Measurements from ENCODE around the gene LBX2. TPM values are rescaled to one million over a fixed set of nuclear protein-coding genes. Genes with fewer than 3 reads are reported as not detected.

Gene LBX2
- total and polyA plus RNA-seq, 9 of the 15 experiments (the other 6 are each of a cell fraction or from before 2014, with no cell fraction given) = 0.39 to 6.2 (median 1.8) TPM; not detected in 1

- TF ChIP-seq, protein P1, sequence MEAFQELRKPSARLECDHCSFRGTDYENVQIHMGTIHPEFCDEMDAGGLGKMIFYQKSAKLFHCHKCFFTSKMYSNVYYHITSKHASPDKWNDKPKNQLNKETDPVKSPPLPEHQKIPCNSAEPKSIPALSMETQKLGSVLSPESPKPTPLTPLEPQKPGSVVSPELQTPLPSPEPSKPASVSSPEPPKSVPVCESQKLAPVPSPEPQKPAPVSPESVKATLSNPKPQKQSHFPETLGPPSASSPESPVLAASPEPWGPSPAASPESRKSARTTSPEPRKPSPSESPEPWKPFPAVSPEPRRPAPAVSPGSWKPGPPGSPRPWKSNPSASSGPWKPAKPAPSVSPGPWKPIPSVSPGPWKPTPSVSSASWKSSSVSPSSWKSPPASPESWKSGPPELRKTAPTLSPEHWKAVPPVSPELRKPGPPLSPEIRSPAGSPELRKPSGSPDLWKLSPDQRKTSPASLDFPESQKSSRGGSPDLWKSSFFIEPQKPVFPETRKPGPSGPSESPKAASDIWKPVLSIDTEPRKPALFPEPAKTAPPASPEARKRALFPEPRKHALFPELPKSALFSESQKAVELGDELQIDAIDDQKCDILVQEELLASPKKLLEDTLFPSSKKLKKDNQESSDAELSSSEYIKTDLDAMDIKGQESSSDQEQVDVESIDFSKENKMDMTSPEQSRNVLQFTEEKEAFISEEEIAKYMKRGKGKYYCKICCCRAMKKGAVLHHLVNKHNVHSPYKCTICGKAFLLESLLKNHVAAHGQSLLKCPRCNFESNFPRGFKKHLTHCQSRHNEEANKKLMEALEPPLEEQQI (IDR thresholded peaks at IDR 0.05) = no peak
- TF ChIP-seq RAD51 (IDR thresholded peaks at IDR 0.05; ENCODE audit: borderline replicate concordance, low read depth) (no peak), EGR1 (conservative IDR thresholded peaks at IDR 0.05) (0 out of 2 replicates have a peak, but pooled peaks have one; percentile 9), EP300 (IDR thresholded peaks at IDR 0.05; ENCODE audit: low read length) (no peak), LEF1 (IDR thresholded peaks at IDR 0.05) (no peak), BHLHE40 (IDR thresholded peaks at IDR 0.05; ENCODE audit: low read length) (0 out of 2 replicates have a peak, but pooled peaks have one; percentile 5), ATF6 (CRISPR knock-in tag; IDR thresholded peaks at IDR 0.05) (0 out of 2 replicates have a peak, but pooled peaks have one; percentile 43), ATF1 (CRISPR knock-in tag; IDR thresholded peaks at IDR 0.05) (no peak), ATF1 (tag; IDR thresholded peaks at IDR 0.05) (peak; percentile 69), ZNF395 (CRISPR knock-in tag; IDR thresholded peaks at IDR 0.05) (no peak), RUNX1 (IDR thresholded peaks at IDR 0.05; ENCODE audit: low read depth) (no peak), CBFA2T3 (IDR thresholded peaks at IDR 0.05) (no peak), TRIM24 (IDR thresholded peaks at IDR 0.05) (peak; percentile 54 to 81; a peak in 3 of 4 replicates), POLR2A (conservative IDR thresholded peaks at IDR 0.05) (peak; percentile 55), KLF6 (CRISPR knock-in tag; IDR thresholded peaks at IDR 0.05; ENCODE audit: borderline replicate concordance) (no peak), RBBP5 (IDR thresholded peaks at IDR 0.05; ENCODE audit: borderline replicate concordance, insufficient read depth, low read length, poor library complexity, severe bottlenecking) (no peak)
- TF ChIP-seq, protein P2, sequence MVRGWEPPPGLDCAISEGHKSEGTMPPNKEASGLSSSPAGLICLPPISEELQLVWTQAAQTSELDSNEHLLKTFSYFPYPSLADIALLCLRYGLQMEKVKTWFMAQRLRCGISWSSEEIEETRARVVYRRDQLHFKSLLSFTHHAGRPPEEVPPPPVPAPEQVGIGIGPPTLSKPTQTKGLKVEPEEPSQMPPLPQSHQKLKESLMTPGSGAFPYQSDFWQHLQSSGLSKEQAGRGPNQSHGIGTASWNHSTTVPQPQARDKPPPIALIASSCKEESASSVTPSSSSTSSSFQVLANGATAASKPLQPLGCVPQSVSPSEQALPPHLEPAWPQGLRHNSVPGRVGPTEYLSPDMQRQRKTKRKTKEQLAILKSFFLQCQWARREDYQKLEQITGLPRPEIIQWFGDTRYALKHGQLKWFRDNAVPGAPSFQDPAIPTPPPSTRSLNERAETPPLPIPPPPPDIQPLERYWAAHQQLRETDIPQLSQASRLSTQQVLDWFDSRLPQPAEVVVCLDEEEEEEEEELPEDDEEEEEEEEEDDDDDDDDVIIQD (CRISPR knock-in tag; IDR thresholded peaks at IDR 0.05) = no peak
- TF ChIP-seq, protein P3, sequence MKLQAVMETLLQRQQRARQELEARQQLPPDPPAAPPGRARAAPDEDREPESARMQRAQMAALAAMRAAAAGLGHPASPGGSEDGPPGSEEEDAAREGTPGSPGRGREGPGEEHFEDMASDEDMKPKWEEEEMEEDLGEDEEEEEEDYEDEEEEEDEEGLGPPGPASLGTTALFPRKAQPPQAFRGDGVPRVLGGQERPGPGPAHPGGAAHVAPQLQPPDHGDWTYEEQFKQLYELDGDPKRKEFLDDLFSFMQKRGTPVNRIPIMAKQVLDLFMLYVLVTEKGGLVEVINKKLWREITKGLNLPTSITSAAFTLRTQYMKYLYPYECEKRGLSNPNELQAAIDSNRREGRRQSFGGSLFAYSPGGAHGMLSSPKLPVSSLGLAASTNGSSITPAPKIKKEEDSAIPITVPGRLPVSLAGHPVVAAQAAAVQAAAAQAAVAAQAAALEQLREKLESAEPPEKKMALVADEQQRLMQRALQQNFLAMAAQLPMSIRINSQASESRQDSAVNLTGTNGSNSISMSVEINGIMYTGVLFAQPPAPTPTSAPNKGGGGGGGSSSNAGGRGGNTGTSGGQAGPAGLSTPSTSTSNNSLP (IDR thresholded peaks at IDR 0.05; ENCODE audit: borderline replicate concordance, low read depth, low read length) = no peak
- TF ChIP-seq, protein P4, sequence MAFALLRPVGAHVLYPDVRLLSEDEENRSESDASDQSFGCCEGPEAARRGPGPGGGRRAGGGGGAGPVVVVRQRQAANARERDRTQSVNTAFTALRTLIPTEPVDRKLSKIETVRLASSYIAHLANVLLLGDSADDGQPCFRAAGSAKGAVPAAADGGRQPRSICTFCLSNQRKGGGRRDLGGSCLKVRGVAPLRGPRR (CRISPR knock-in tag; IDR thresholded peaks at IDR 0.05) = no peak
Observed at GRCh38 chr2:74525717-74526648, 26.6 kb upstream of the LBX2 start, which contains the start of gene DQX1 (continued).

Measured in K562 (cell line).